Activated gamma-delta T cell treated with anti-CD3 and anti-CD28 coated beads, Interleukin-2, amount 50 U/mL, for 16 hours (primary cell): ENCODE measurements around the gene ITK.

ENCODE experiments used
- DNase-seq: peaks from one replicate; pipeline ENCODE4 v3.0.0-alpha.2; 2020; ENCODE audit warnings: low read depth

ITK gene

GRCh38 chr5:157248821-157249470 is 68.3 kb downstream of the ITK start:
- DNase-seq, result no peak

GRCh38 chr5:157252711-157253465 is 72.2 kb downstream of the ITK start:
- DNase-seq, result peak; percentile 45

DNA sequence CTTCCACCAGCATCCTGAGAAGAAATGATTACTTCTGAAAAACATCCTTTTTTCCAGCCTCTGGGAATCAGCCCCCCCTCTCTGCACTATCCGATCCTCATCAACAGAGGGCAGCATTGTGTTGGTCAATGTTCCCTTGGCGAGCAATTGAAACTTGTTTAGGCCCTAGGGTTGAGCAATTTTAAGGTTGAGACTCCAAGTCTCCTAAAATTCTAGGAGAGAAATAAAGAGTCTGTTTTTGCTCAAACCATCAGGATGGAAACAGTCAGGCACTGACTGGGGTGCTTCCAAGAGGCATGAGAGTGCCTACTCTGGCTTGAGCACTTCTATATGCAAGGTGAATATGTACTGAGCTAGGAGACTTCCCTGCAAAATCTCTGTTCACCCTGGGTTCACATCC is 72.9 kb downstream of the ITK start:
- DNase-seq, result no peak

DNA sequence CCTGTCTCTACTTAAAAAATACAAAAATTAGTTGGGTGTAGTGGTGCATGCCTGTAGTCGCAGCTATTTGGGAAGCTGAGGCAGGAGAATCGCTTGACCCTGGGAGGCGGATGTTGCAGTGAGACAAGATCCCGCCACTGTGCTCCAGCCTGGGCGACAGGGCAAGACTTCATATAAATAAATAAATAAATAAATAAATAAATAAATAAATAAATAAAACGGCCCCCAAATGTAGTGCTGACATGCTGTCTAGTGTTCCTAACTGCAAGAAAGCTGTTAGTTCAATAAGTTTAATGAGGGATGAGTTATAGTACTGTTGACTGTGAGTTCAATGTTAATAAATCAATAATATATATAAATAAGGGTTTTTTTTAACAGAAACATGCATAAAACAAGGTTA is 77.8 kb downstream of the ITK start:
- no peak for DNase-seq

GRCh38 chr5:157259699-157260098 is 79.1 kb downstream of the ITK start:
- no peak for DNase-seq

GRCh38 chr5:157263496-157264090 is 83.0 kb downstream of the ITK start:
- DNase-seq, result no peak

- peak; percentile 75 for DNase-seq
Measured at GRCh38 chr5:157265714-157266285, 85.2 kb downstream of the ITK start, which contains the start of gene CYFIP2. CYFIP2 (plus strand) TSS chr5:157266123; CDS start chr5:157285362, 19,239 bp downstream.

GRCh38 chr5:157266286-157267007 is 85.8 kb downstream of the ITK start:
- DNase-seq, result no peak

- DNase-seq, result no peak
Measured at GRCh38 chr5:157267025-157267424, 86.4 kb downstream of the ITK start.

- no peak for DNase-seq
Measured at GRCh38 chr5:157267761-157268480, 87.3 kb downstream of the ITK start.

GRCh38 chr5:157269165-157269671 is 88.6 kb downstream of the ITK start:
- DNase-seq, result no peak

DNA sequence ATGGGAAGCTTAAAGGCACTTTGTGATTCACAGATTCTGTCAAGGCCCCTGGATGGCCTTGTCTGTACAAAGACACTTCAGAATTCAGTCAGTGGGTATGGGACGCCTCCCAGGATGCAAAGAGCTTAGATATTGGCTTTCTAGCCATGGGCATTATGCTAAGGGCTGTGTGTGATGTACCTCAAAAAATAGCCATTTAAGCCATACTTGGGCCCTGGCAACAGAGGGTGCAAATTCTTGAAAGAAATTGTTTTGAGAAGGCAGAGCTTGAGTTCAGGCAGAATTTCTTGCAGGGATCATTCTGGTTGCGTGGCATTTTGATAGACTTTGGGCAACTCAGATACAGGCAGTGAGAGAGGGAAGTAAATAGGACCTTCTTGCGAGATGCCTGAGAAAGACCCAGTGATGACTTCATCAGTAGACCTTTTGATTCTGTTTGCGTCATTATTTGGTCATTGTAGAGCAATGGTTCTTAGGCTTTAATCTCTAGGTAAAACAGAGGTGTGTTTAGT is 89.2 kb downstream of the ITK start:
- DNase-seq, result no peak

DNA sequence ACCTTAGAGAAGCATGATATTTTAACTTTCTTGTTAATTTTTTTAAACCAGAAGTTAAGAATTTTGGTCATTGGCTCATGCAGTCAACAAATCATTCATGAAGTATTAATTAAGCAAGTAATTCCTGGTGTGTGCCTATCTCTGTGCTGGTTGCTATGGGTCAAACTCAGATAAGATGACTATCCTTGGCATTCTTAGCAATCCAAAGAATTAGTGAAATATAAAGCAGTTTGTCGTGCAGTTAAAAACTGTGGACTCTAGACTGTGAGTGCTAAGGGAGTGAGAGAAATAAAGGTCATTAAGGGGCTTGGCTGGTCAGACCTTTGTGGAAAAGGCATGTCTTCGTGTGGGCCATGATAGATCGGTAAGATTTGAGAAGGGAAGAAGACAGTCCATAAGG is 90.1 kb downstream of the ITK start:
- DNase-seq, result no peak

DNA sequence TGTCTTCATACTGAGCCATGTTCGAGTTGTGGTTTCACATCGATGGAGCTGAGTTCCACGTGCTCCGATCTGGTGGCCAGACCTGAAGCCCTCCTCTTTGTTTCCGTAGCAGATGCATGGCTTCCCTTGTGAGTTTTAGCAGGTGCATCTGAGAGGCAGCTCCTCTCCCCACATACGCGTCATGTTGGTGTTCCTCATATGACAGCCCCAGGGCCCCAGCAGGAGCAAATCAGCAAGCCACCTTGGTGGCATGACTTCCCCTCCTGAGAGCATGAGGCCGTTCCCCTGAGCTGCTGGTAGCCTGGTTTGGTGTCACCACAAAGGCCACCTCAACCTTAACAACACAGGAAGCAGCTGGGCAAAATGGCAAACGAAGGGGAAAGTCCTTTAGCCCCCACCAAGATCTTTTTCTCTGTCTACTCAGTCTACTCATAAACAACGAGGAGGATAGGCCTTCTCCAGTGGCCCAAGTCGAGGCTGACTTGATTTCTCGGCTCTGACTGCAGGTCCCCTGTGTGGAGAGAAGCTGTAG is 91.2 kb downstream of the ITK start:
- DNase-seq, result peak; percentile 71

GRCh38 chr5:157273131-157273556 is 92.5 kb downstream of the ITK start:
- DNase-seq, result no peak

GRCh38 chr5:157275403-157275802 is 94.8 kb downstream of the ITK start:
- DNase-seq, result no peak

GRCh38 chr5:157278319-157279037 is 97.8 kb downstream of the ITK start:
- DNase-seq, result no peak

- DNase-seq, result no peak
Measured at GRCh38 chr5:157279605-157280239, 99.1 kb downstream of the ITK start.

DNA sequence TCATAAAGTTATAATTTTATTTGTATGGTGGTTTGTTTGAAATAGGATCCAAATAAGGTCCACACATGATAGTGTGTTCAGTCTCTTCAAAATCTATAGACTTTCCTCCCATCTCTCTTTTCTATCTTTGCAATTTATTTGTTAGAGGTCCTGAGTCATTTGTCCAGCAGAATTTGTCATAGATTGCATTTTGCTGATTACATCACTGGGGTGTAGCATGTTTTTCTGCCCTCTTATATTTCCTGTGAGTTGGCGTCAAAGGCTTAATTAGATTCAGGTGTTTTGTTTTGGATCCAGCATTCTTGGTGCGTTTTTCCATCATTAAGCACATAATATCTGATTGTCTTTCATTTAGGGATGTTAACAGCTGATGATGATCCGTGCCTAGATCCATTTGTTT is 100.3 kb downstream of the ITK start:
- no peak for DNase-seq

DNA sequence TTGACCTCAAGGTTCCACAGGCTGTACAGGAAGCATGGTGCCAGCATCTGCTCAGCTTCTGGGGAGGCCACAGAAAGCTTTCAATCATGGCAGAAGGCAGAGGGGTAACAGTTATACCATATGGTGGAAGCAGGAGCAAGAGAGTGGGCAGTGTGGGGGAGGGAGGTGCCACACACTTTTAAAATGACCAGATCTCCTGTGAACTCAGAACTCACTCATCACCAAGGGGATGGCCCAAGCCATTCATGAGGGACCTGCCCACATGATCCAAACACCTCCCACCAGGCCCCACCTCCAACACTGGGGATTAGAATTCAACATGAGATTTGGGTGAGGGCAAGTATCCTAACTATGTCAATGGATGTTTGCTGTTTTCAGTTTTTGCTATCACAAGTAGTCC is 101.5 kb downstream of the ITK start:
- no peak for DNase-seq
